NCI-H510A (cell line): ENCODE data around the gene HPD.

Source experiments
- DNase-seq: peaks from one replicate; lab custom pipeline; 2025; lab: John Stamatoyannopoulos, UW

The HPD gene

GRCh38 chr12:121828306-121828705, 30.4 kb downstream of the HPD start:
- no peak for DNase-seq

- DNase-seq: no peak
Observed at GRCh38 chr12:121827351-121828099, 31.1 kb downstream of the HPD start.

- DNase-seq: no peak
Observed at GRCh38 chr12:121826318-121827150, 32.1 kb downstream of the HPD start.

- DNase-seq: no peak
Observed at GRCh38 chr12:121825041-121825523, 33.6 kb downstream of the HPD start.

GRCh38 chr12:121823727-121824115, 34.9 kb downstream of the HPD start:
- no peak for DNase-seq

GRCh38 chr12:121823101-121823726, 35.4 kb downstream of the HPD start:
- DNase-seq: no peak

- DNase-seq: no peak
Observed at GRCh38 chr12:121822393-121823100, 36.1 kb downstream of the HPD start.

- DNase-seq: no peak
Observed at GRCh38 chr12:121820056-121820455, 38.6 kb downstream of the HPD start.

GRCh38 chr12:121819212-121819949, 39.3 kb downstream of the HPD start:
- DNase-seq: no peak

GRCh38 chr12:121817648-121818043, 41.0 kb downstream of the HPD start:
- DNase-seq: no peak

- DNase-seq: no peak
Observed at GRCh38 chr12:121816925-121817647, 41.6 kb downstream of the HPD start.

GRCh38 chr12:121815263-121815662, 43.4 kb downstream of the HPD start:
- DNase-seq: no peak

GRCh38 chr12:121814429-121815119, 44.1 kb downstream of the HPD start:
- DNase-seq: no peak

GRCh38 chr12:121813951-121814350, 44.7 kb downstream of the HPD start:
- DNase-seq: no peak

- no peak for DNase-seq
Observed at GRCh38 chr12:121812921-121813896, 45.5 kb downstream of the HPD start.

GRCh38 chr12:121812320-121812871, 46.3 kb downstream of the HPD start:
- DNase-seq: peak; percentile 46

GRCh38 chr12:121811434-121812319, 47.0 kb downstream of the HPD start:
- peak; percentile 56 for DNase-seq
